ENCODE data around the gene CENPE.
A peak's percentile ranks its signal among the peaks of the same experiment; 100 is the strongest.

CENPE gene

GRCh38 chr4:103136671-103137445 is 61.3 kb downstream of the CENPE start:
- DNase-seq (ENCODE audit: low spot score), result no peak

GRCh38 chr4:103129174-103129573 is 69.0 kb downstream of the CENPE start:
- DNase-seq (ENCODE audit: low spot score), result no peak

GRCh38 chr4:103126126-103126525 is 72.0 kb downstream of the CENPE start:
- no peak for DNase-seq (ENCODE audit: low spot score)

DNA sequence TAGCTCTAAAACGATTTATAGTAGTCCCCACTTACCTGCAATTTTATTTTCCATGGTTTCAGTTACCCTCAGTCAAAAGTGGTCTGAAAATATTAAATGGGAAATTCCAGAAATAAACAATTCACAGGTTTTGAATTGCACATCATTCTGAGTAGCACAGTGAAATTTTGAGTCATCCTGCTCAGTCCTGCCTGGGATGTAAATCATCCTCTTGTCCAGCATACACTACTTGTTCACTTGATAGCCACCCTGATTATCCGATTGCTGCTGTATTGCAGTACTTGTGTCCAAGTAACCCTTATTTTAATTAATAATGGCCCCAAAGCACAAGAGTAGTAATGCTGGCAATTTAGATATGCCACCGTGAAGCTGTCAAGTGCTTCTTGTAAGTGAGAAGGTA is 75.0 kb downstream of the CENPE start:
- no peak for DNase-seq (ENCODE audit: low spot score)

DNA sequence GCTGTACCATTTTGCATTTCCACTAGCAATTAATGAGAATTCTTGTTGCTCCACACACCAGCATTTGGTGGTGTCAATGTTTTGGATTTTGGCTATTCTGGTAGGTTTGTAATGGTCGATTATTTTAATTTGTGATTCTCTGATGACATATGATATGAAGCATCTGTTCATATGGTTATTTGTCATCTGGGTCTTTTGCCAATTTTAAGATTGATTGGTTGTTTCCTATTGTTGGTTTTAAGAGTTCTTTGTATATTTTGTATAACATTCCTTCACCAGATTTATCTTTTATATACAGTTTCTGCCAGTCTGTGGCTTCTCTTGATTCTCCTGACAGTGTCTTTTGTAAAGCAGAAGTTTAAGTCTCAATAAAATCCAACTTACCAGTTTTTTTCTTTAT is 80.0 kb downstream of the CENPE start:
- no peak for DNase-seq (ENCODE audit: low spot score)

- DNase-seq (ENCODE audit: low spot score), result no peak
Observed at GRCh38 chr4:103111598-103111997, 86.5 kb downstream of the CENPE start.

- no peak for DNase-seq (ENCODE audit: low spot score)
Observed at GRCh38 chr4:103108542-103108941, 89.6 kb downstream of the CENPE start.

- no peak for DNase-seq (ENCODE audit: low spot score)
Observed at GRCh38 chr4:103105558-103106356, 92.4 kb downstream of the CENPE start.

DNA sequence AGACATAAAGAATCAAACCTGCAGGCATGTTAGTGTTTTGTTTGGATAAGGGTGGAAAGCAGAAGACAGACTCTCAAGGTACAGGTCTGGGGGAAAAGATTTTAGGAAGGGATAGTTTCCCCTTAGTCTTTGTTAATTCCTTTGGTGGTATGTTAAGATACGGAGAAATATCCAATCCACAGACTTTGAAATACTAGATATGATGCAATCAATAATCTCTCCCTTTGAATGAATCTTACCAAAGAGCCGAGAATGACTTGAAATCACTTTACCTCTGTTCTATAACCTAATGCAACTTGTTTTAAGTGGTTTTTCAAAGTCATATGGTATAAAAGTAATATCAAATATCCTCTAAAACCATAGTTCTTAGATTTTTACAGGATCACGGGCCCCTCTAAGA is 93.3 kb downstream of the CENPE start:
- no peak for DNase-seq (ENCODE audit: low spot score)

- no peak for DNase-seq (ENCODE audit: low spot score)
Observed at GRCh38 chr4:103100691-103101090, 97.5 kb downstream of the CENPE start.

GRCh38 chr4:103099691-103100392 is 98.3 kb downstream of the CENPE start, which contains the start of gene BDH2:
TSS of gene BDH2 (minus strand) at chr4:103099834. CDS start at chr4:103096254, 3,580 bp downstream.
- DNase-seq (ENCODE audit: low spot score), result peak; percentile 98

DNA sequence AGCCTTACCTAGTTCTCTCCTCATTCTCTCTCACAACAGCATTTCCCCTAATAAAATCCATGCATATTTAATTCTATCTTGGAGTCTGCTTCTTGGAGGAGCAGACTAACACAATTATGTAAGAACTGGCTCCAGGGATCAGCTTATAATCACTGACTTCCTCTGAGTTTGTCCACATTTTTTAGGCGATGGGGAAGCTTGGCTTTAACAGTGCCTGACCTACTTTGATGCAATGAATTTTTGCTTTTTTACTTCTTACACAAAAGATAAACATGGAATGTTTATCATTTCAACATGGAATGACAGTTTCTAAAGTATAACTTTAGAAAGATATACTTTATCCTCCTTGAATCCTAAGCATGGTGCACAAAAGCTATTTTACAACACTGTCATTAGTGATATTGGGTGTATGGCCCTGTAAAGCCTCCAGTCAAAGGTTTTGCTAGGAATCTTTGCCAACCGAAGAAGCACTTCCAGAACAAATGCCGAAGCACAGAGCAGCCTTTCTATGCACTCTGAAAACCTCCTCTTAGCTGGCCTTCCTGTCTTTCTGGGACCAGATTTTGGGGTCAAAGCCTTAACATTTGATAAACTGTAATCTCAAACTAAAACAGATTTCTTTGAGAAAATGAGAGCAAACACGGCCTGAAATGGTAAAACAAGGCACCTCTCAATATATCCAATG is 99.2 kb downstream of the CENPE start:
- DNase-seq (ENCODE audit: low spot score), result no peak

GRCh38 chr4:103098341-103098740 is 99.8 kb downstream of the CENPE start:
- no peak for DNase-seq (ENCODE audit: low spot score)

DNA sequence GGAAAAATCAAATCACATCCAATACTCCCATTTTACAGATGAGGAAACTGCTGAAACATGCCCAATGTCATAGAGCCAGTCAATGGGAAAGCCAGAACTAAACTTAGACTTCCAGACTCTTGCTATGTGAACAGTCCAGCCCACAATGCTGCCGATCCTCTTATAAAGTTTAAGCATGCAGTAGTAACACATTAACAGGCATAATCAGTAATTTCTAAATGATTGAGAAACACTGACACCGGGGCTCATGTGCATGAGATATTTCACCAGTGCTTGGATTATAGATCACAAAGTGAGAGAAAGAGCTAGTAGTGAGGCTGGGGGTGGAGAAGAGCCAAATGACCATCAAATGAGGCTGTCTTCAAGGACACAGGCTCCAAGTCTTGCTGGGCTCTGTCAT is 101.0 kb downstream of the CENPE start:
- DNase-seq (ENCODE audit: low spot score), result no peak

GRCh38 chr4:103095080-103095479 is 103.1 kb downstream of the CENPE start:
- no peak for DNase-seq (ENCODE audit: low spot score)

GRCh38 chr4:103092245-103092644 is 105.9 kb downstream of the CENPE start:
- DNase-seq (ENCODE audit: low spot score), result no peak

- DNase-seq (ENCODE audit: low spot score), result peak; percentile 84
Observed at GRCh38 chr4:103091601-103092223, 106.4 kb downstream of the CENPE start.

- DNase-seq (ENCODE audit: low spot score), result no peak
Observed at GRCh38 chr4:103089481-103089880, 108.7 kb downstream of the CENPE start.

GRCh38 chr4:103086551-103086950 is 111.6 kb downstream of the CENPE start:
- no peak for DNase-seq (ENCODE audit: low spot score)

- DNase-seq (ENCODE audit: low spot score), result no peak
Observed at GRCh38 chr4:103085555-103086196, 112.5 kb downstream of the CENPE start.

- no peak for DNase-seq (ENCODE audit: low spot score)
Observed at GRCh38 chr4:103079621-103080020, 118.5 kb downstream of the CENPE start.

Measured in RKO (cell line).